ENCODE results near the gene FLNB. TPM values are rescaled to one million over a fixed set of nuclear protein-coding genes. Genes with fewer than 3 reads are reported as not detected.

The FLNB gene
- total RNA-seq, 1 experiment from 2014 or later: 309 TPM

- intact Hi-C loops (cut with micrococcal nuclease; ENCODE audit: unreplicated experiment) (no loop called here), in situ Hi-C loops (cut with HindIII; ENCODE audit: low pct_unique_long_range_greater_than_20kb, low sequenced_read_pairs) (no loop called here)
- Histone ChIP-seq H3K36me3 (ENCODE audit: control insufficient read depth, insufficient read depth, low read length) (no peaks in the 10 kb centered on the region), H3K9me3 (ENCODE audit: control insufficient read depth, insufficient read depth, low read depth, low read length) (no peaks in the 10 kb centered on the region), H3K4me1 (ENCODE audit: control insufficient read depth, insufficient read depth, low read length) (no peaks in the 10 kb centered on the region), H3K27ac (ENCODE audit: low read length) (no peak overlapping the region; the same call in 1 of the 2 replicates), H3K27me3 (ENCODE audit: control insufficient read depth, insufficient read depth, low read length) (no peaks in the 10 kb centered on the region), H3K4me3 (ENCODE audit: low read depth in 2 of 2, low read length in 2 of 2) (no peak overlapping the region)
- ATAC-seq (no peak), DNase-seq (ENCODE audit: low read depth, low spot score) (no peak)
- BruUV-seq (replicated peaks): no TSS peak
- CTCF ChIA-PET: interaction anchor here (0.5 kb wide), 1 partner anchor 16 kb away, joined by 4 read pairs; no protein-coding TSS in a partner anchor
- POLR2A ChIA-PET: no interaction called here
- TF ChIP-seq, protein P1, sequence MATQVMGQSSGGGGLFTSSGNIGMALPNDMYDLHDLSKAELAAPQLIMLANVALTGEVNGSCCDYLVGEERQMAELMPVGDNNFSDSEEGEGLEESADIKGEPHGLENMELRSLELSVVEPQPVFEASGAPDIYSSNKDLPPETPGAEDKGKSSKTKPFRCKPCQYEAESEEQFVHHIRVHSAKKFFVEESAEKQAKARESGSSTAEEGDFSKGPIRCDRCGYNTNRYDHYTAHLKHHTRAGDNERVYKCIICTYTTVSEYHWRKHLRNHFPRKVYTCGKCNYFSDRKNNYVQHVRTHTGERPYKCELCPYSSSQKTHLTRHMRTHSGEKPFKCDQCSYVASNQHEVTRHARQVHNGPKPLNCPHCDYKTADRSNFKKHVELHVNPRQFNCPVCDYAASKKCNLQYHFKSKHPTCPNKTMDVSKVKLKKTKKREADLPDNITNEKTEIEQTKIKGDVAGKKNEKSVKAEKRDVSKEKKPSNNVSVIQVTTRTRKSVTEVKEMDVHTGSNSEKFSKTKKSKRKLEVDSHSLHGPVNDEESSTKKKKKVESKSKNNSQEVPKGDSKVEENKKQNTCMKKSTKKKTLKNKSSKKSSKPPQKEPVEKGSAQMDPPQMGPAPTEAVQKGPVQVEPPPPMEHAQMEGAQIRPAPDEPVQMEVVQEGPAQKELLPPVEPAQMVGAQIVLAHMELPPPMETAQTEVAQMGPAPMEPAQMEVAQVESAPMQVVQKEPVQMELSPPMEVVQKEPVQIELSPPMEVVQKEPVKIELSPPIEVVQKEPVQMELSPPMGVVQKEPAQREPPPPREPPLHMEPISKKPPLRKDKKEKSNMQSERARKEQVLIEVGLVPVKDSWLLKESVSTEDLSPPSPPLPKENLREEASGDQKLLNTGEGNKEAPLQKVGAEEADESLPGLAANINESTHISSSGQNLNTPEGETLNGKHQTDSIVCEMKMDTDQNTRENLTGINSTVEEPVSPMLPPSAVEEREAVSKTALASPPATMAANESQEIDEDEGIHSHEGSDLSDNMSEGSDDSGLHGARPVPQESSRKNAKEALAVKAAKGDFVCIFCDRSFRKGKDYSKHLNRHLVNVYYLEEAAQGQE (IDR thresholded peaks at IDR 0.05; ENCODE audit: insufficient read depth in 1 of 2, low read depth in 2 of 2, low read length in 1 of 2): no peak
- TF ChIP-seq POLR2AphosphoS5 (IDR thresholded peaks at IDR 0.05; ENCODE audit: low read depth, low read length): no peak
- no peak for TF ChIP-seq TCF7L2 (IDR thresholded peaks at IDR 0.05; ENCODE audit: low read depth, low read length)
- TF ChIP-seq, protein P2, sequence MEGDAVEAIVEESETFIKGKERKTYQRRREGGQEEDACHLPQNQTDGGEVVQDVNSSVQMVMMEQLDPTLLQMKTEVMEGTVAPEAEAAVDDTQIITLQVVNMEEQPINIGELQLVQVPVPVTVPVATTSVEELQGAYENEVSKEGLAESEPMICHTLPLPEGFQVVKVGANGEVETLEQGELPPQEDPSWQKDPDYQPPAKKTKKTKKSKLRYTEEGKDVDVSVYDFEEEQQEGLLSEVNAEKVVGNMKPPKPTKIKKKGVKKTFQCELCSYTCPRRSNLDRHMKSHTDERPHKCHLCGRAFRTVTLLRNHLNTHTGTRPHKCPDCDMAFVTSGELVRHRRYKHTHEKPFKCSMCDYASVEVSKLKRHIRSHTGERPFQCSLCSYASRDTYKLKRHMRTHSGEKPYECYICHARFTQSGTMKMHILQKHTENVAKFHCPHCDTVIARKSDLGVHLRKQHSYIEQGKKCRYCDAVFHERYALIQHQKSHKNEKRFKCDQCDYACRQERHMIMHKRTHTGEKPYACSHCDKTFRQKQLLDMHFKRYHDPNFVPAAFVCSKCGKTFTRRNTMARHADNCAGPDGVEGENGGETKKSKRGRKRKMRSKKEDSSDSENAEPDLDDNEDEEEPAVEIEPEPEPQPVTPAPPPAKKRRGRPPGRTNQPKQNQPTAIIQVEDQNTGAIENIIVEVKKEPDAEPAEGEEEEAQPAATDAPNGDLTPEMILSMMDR (IDR thresholded peaks at IDR 0.05): no peak
- TF ChIP-seq SIN3A (IDR thresholded peaks at IDR 0.05; ENCODE audit: borderline replicate concordance, insufficient read depth, low read depth, low read length): no peak
These were observed 48.1 kb upstream of the FLNB start for GRCh38 chr3:57960174-57960505.

GRCh38 chr3:57961177-57961827 is 46.9 kb upstream of the FLNB start:
- TF ChIP-seq, protein P1 (IDR thresholded peaks at IDR 0.05; ENCODE audit: insufficient read depth in 1 of 2, low read depth in 2 of 2, low read length in 1 of 2): no peak
- TF ChIP-seq TCF7L2 (IDR thresholded peaks at IDR 0.05; ENCODE audit: low read depth, low read length) (no peak), POLR2AphosphoS5 (IDR thresholded peaks at IDR 0.05; ENCODE audit: low read depth, low read length) (no peak), SIN3A (IDR thresholded peaks at IDR 0.05; ENCODE audit: borderline replicate concordance, insufficient read depth, low read depth, low read length) (no peak)
- TF ChIP-seq, protein P2 (IDR thresholded peaks at IDR 0.05): no peak
- CTCF ChIA-PET: no interaction called here
- H3K27ac ChIP-seq (ENCODE audit: low read length): no peak overlapping the region
- POLR2A ChIA-PET: interaction anchor here (0.7 kb wide), 1 partner anchor 58 kb away, joined by 3 read pairs; no protein-coding TSS in a partner anchor
- intact Hi-C loops (cut with micrococcal nuclease; ENCODE audit: unreplicated experiment) (no loop called here), in situ Hi-C loops (cut with HindIII; ENCODE audit: low pct_unique_long_range_greater_than_20kb, low sequenced_read_pairs) (no loop called here)
- H3K27me3 ChIP-seq (ENCODE audit: control insufficient read depth, insufficient read depth, low read length): no peaks in the 10 kb centered on the region
- no peaks in the 10 kb centered on the region for H3K4me1 ChIP-seq (ENCODE audit: control insufficient read depth, insufficient read depth, low read length)
- ATAC-seq (peak; percentile 37), DNase-seq (ENCODE audit: low read depth, low spot score) (no peak)
- no TSS peak for BruUV-seq (replicated peaks)
- H3K36me3 ChIP-seq (ENCODE audit: control insufficient read depth, insufficient read depth, low read length): no peaks in the 10 kb centered on the region
- no peaks in the 10 kb centered on the region for H3K9me3 ChIP-seq (ENCODE audit: control insufficient read depth, insufficient read depth, low read depth, low read length)
- no peak overlapping the region for H3K4me3 ChIP-seq (ENCODE audit: low read depth in 2 of 2, low read length in 2 of 2)

Measured in Panc1 (cell line).